Osteocyte (in vitro differentiated cells): ENCODE measurements around the gene SLC22A4. TPM values are rescaled to one million over a fixed set of nuclear protein-coding genes. Genes with fewer than 3 reads are reported as not detected.

Experiments
- microRNA-seq: library from miRNA; unstranded; fragments of <30 nt; microRNA quantifications from one replicate; pipeline ENCODE4 v1.1.0, GENCODE V29; 2020; ENCODE audit not compliant: unreplicated experiment
- total RNA-seq: library from RNA; stranded (reverse); gene quantifications from 2 replicates; pipeline ENCODE4 v1.2.1, GENCODE V29; 2021

The SLC22A4 gene
- total RNA-seq, 1 donor from 2014 or later, result 1.4 TPM

Small RNAs within 50 kb of the gene (microRNA-seq; reads per million reads assigned to microRNA genes)
- gene MIR3936, result not detected

Other genes with a start within 250 kb of the SLC22A4 start
- gene IL3, start 233.7 kb upstream of the SLC22A4 start, total RNA-seq, result not detected in 2 replicates
- gene CSF2, start 220.6 kb upstream of the SLC22A4 start, total RNA-seq, result not detected in 2 replicates
- 104 and 117 TPM in 2 replicates for gene P4HA2, start 66.5 kb upstream of the SLC22A4 start, total RNA-seq
- 42.7 and 47.8 TPM in 2 replicates for gene PDLIM4, start 36.7 kb upstream of the SLC22A4 start, total RNA-seq
- 6.7 and 9.1 TPM in 2 replicates for gene SLC22A5, start 75.3 kb downstream of the SLC22A4 start, total RNA-seq
- gene IRF1, start 196.4 kb downstream of the SLC22A4 start, total RNA-seq, result 50.2 and 58.9 TPM in 2 replicates
- not detected in 2 replicates for gene IL5, start 249.1 kb downstream of the SLC22A4 start, total RNA-seq